ENCODE results near the gene TRAPPC2. TPM values are rescaled to one million over a fixed set of nuclear protein-coding genes. Genes with fewer than 3 reads are reported as not detected.

TRAPPC2 gene
- total RNA-seq, 1 donor: 21.5 TPM

GRCh38 chrX:13695601-13696115 lies 38.8 kb downstream of the TRAPPC2 start:
- DNase-seq (ENCODE audit: low read depth): no peak
- no peak overlapping the region for H3K4me3 ChIP-seq (ENCODE audit: low read depth, low read length)
- no peak for TF ChIP-seq CTCF (IDR thresholded peaks at IDR 0.05; ENCODE audit: insufficient read depth, low read length)

- H3K4me3 ChIP-seq (ENCODE audit: low read depth, low read length): peak overlapping the region; percentile 9
- DNase-seq (ENCODE audit: low read depth): no peak
- no peak for TF ChIP-seq CTCF (IDR thresholded peaks at IDR 0.05; ENCODE audit: insufficient read depth, low read length)
These were observed 39.4 kb downstream of the TRAPPC2 start for GRCh38 chrX:13694983-13695382.

GRCh38 chrX:13694359-13694758 lies 40.1 kb downstream of the TRAPPC2 start:
- peak; percentile 24 for DNase-seq (ENCODE audit: low read depth)
- no peak for TF ChIP-seq CTCF (IDR thresholded peaks at IDR 0.05; ENCODE audit: insufficient read depth, low read length)
- H3K4me3 ChIP-seq (ENCODE audit: low read depth, low read length): no peak overlapping the region

GRCh38 chrX:13693341-13693961 lies 41.0 kb downstream of the TRAPPC2 start:
- DNase-seq (ENCODE audit: low read depth): no peak
- no peak for TF ChIP-seq CTCF (IDR thresholded peaks at IDR 0.05; ENCODE audit: insufficient read depth, low read length)
- no peak overlapping the region for H3K4me3 ChIP-seq (ENCODE audit: low read depth, low read length)

- DNase-seq (ENCODE audit: low read depth): no peak
These were observed 41.6 kb downstream of the TRAPPC2 start for GRCh38 chrX:13692771-13693231.

GRCh38 chrX:13691841-13692371 lies 42.5 kb downstream of the TRAPPC2 start:
- H3K4me3 ChIP-seq (ENCODE audit: low read depth, low read length): no peak overlapping the region
- no peak for DNase-seq (ENCODE audit: low read depth)
- TF ChIP-seq CTCF (IDR thresholded peaks at IDR 0.05; ENCODE audit: insufficient read depth, low read length): no peak

More at GRCh38 chrX:13692771-13693231, 41.6 kb downstream of the TRAPPC2 start:
- H3K4me3 ChIP-seq (ENCODE audit: low read depth, low read length): no peak overlapping the region
- TF ChIP-seq CTCF (IDR thresholded peaks at IDR 0.05; ENCODE audit: insufficient read depth, low read length): no peak
